K562 (cell line): Measurements from ENCODE around the gene BSPRY. TPM values are rescaled to one million over a fixed set of nuclear protein-coding genes. Genes with fewer than 3 reads are reported as not detected.

Experiments
- ATAC-seq: fragments of 200-7000 bp; cut with Tn5 transposase; 3 replicates; pipeline ENCODE4 v1.9.1; 2020; ENCODE audit warnings: moderate library complexity
- BruUV-seq: library from RNA; stranded (reverse); fragments of 400-500 nt; replicated peaks from 2 replicates; lab custom pipeline; 2021; lab: Mats Ljungman, UMichigan
- CTCF ChIA-PET: fragments of 300-600 bp; formaldehyde crosslinking; extraction: SDS; loops from one replicate; lab custom pipeline; 2021; ENCODE audit warnings: low intra/inter-chr PET ratio; lab: Yijun Ruan, JAX
- POLR2A ChIA-PET: fragments of 300-600, 350-650 bp; sonication (Branson Sonifier 250); formaldehyde crosslinking; extraction: SDS; loops from one replicate; lab custom pipeline; 2021; ENCODE audit warnings: antibody characterized with exemption, inconsistent platforms; lab: Yijun Ruan, JAX
- DNase-seq, 4 experiments: peaks; one replicate each; pipeline versions ENCODE4 v3.0.0 to v3.0.0-alpha.2; 2011 to 2018; ENCODE audit warnings: low spot score in 3 of 4, mixed read lengths in 3 of 4; ENCODE audit errors: extremely low read depth in 1 of 4
- FAIRE-seq: peaks from 2 replicates; lab custom pipeline; 2011; peaks lifted over from hg19 to GRCh38; lab: Jason Lieb, UNC
- H2AFZ ChIP-seq: 2 replicates; pipeline ENCODE4 v1.6.0; 2011; ENCODE audit warnings: low read depth, low read length, control low read depth, inconsistent platforms
- H3K27ac ChIP-seq: fragments of 200-600 bp; 3 replicates; pipeline ENCODE4 v1.8.0; 2011; ENCODE audit warnings: low read depth, mild to moderate bottlenecking, control low read depth, inconsistent platforms, low read length, moderate library complexity, mixed read lengths; ENCODE audit errors: extremely low read depth
- H3K27me3 ChIP-seq, 2 experiments: fragments of 300-600 bp in 1 of 2; 2 replicates in 1 of 2; 3 replicates in 1 of 2; pipeline versions ENCODE4 v1.6.0 to v1.8.0; 2011; ENCODE audit warnings: inconsistent platforms in 2 of 2, low read length in 2 of 2, mild to moderate bottlenecking in 1 of 2, mixed read lengths in 1 of 2, moderate library complexity in 1 of 2; ENCODE audit not compliant: control insufficient read depth in 2 of 2, insufficient read depth in 2 of 2
- H3K36me3 ChIP-seq: fragments of 300-600 bp; 3 replicates; pipeline ENCODE4 v1.8.0; 2011; ENCODE audit warnings: mild to moderate bottlenecking, low read length, inconsistent platforms; ENCODE audit not compliant: control insufficient read depth, insufficient read depth
- H3K4me1 ChIP-seq, 2 experiments: fragments of 200-600 bp in 1 of 2; replicated peaks in 1 of 2; 2 replicates in 1 of 2; 3 replicates in 1 of 2; pipeline versions ENCODE4 v1.5.1 to v1.8.0; 2011; ENCODE audit warnings: inconsistent platforms in 2 of 2, low read length in 2 of 2, mild to moderate bottlenecking in 1 of 2, mixed read lengths in 1 of 2, moderate library complexity in 1 of 2; ENCODE audit not compliant: control insufficient read depth in 2 of 2, insufficient read depth in 2 of 2
- H3K4me2 ChIP-seq: 2 replicates; pipeline ENCODE4 v1.6.1; 2011; ENCODE audit warnings: low read length, control low read depth, inconsistent platforms, mixed read lengths; ENCODE audit not compliant: insufficient read depth
- H3K4me3 ChIP-seq: fragments of 200-600 bp; sonication (generic), shearing (Covaris generic); 2 replicates; pipeline ENCODE4 v1.5.1; 2016; ENCODE audit warnings: control low read depth, inconsistent platforms
- H3K79me2 ChIP-seq: fragments of 200-600 bp; 3 replicates; pipeline ENCODE4 v1.8.0; 2011; ENCODE audit warnings: low read length, inconsistent platforms; ENCODE audit not compliant: control insufficient read depth, insufficient read depth
- H3K9ac ChIP-seq, 2 experiments: 2 replicates each; pipeline versions ENCODE4 v1.6.0 to v1.6.1; 2011; ENCODE audit warnings: low read depth in 2 of 2, low read length in 2 of 2, control low read depth in 1 of 2, inconsistent platforms in 1 of 2, mild to moderate bottlenecking in 1 of 2, mixed read lengths in 1 of 2; ENCODE audit not compliant: insufficient read depth in 1 of 2
- H3K9me1 ChIP-seq: one replicate; pipeline ENCODE4 v1.6.0; 2011; ENCODE audit warnings: inconsistent platforms, mild to moderate bottlenecking, low read length, moderate library complexity; ENCODE audit not compliant: control insufficient read depth, insufficient read depth
- H3K9me3 ChIP-seq: replicated peaks from 2 replicates; pipeline ENCODE4 v1.5.1; 2011; ENCODE audit warnings: low read depth, low read length, inconsistent platforms; ENCODE audit not compliant: control insufficient read depth, insufficient read depth
- H4K20me1 ChIP-seq: replicated peaks from 2 replicates; pipeline ENCODE4 v1.6.1; 2011; ENCODE audit warnings: low read length, inconsistent platforms, mixed read lengths; ENCODE audit not compliant: control insufficient read depth, insufficient read depth
- EP400 ChIP-seq: fragments of 450-650 bp; IDR thresholded peaks from 2 replicates; pipeline ENCODE4 v1.6.1; 2017; ENCODE audit warnings: antibody characterized with exemption, mild to moderate bottlenecking, moderate library complexity
- HNRNPLL ChIP-seq: fragments of 200-400 bp; formaldehyde crosslinking; IDR thresholded peaks from 2 replicates; pipeline ENCODE4 v1.6.1; 2017; ENCODE audit warnings: low read length, low read depth, mild to moderate bottlenecking; ENCODE audit not compliant: poor library complexity, severe bottlenecking
- MYNN ChIP-seq, 2 experiments: sonication (generic); formaldehyde crosslinking in 1 of 2; IDR thresholded peaks; 2 replicates each; pipeline versions ENCODE4 v1.5.0 to v1.6.1; 2016 to 2020; ENCODE audit warnings: antibody characterized with exemption in 1 of 2, missing genetic modification reagents in 1 of 2
- TCFL5 ChIP-seq: fragments of 250-450 bp; sonication (Bioruptor Pico); conservative IDR thresholded peaks from 2 replicates; pipeline ENCODE4 v1.6.1; 2021; ENCODE audit warnings: mild to moderate bottlenecking, moderate library complexity, matching md5 sums
- WGBS: fragments of 100-300 bp; shearing (Covaris generic); methylation state at CpG from one replicate; pipeline ENCODE4 v1.1.6; 2016; ENCODE audit warnings: low coverage, mixed read lengths; ENCODE audit not compliant: insufficient coverage; ENCODE audit errors: missing lambda C conversion rate; 5-methylcytosine and 5-hydroxymethylcytosine counted together
- in situ Hi-C: fragments of 300-500 bp; cut with MboI; formaldehyde crosslinking; loops from 4 replicates; pipeline ENCODE4 v1.15.0; 2018; ENCODE audit warnings: inconsistent platforms, mixed read lengths
- intact Hi-C: fragments of 100-400 bp; cut with micrococcal nuclease; formaldehyde crosslinking; loops from 2 replicates; pipeline ENCODE4 v1.14.2; 2022
- polyA plus RNA-seq, 8 experiments: library from polyadenylated mRNA; depleted of rRNA in 4 of 8; stranded (reverse) in 5 of 8; unstranded in 3 of 8; fragments of >200 nt; fragmentation: Nextera tagmentation in 2 of 8; fragmentation: Illumina TruSeq in 1 of 8; extraction: Ambion mirVana in 2 of 8; extraction: Trizol in 1 of 8; gene quantifications; 2 replicates each; pipeline versions ENCODE4 v1.2.1 to v1.2.3, GENCODE V29; 2011 to 2014; ENCODE audit warnings: inconsistent platforms in 1 of 8, missing spikeins in 1 of 8
- total RNA-seq, 7 experiments: library from RNA; depleted of rRNA in 6 of 7; stranded (reverse); fragments of >200 nt in 6 of 7; fragmentation: Illumina TruSeq in 2 of 7; extraction: Trizol in 2 of 7; gene quantifications; 2 replicates each; pipeline versions ENCODE4 v1.2.1 to v1.2.3, GENCODE V29; 2011 to 2021; ENCODE audit warnings: low replicate concordance in 1 of 7
- TF ChIP-seq, protein P1 (sequence below): fragments of 450-650 bp; IDR thresholded peaks from 2 replicates; pipeline ENCODE4 v1.6.1; 2014; ENCODE audit warnings: low read depth, mild to moderate bottlenecking, moderate library complexity, borderline replicate concordance
- TF ChIP-seq, protein P2 (sequence below): sonication (generic); formaldehyde crosslinking; IDR thresholded peaks from 2 replicates; pipeline ENCODE4 v1.8.0; 2022; ENCODE audit warnings: missing genetic modification reagents, mild to moderate bottlenecking, borderline replicate concordance

BSPRY gene
- total and polyA plus RNA-seq, 9 of the 15 experiments (the other 6 are each of a cell fraction or from before 2014, with no cell fraction given), result 0.07 to 0.67 (median 0.18) TPM

DNA sequence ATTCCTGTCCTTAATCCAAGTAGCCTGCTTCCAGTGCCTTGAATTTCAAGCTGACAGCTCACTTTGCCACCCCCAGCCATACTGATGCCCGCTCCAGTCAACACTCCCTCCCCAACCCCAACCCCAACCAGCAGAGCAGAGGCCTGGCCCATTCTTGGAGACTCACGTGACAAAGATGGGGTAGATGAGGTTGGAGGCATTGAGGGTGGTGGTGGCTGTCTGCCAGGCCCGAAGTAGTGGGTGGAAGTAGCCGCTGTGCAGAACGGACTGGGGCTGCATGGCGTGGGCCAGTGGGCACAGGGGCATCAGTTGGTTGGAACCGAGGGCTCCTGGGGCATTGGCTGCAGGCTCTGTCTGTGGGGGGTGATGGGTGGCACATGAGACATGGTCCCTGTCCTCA lies 43.9 kb downstream of the BSPRY start:
- Histone ChIP-seq H3K4me3 (no peak overlapping the region), H3K9me3 (no peaks in the 10 kb centered on the region), H3K4me1 (peaks cover 12 to 25% of the 10 kb centered on the region in 2 experiments; a peak in 4 of 5 replicates), H3K27ac (no peak overlapping the region)
- no peak for DNase-seq
- in situ Hi-C loops, result no loop called here
- no peak for ATAC-seq
- intact Hi-C loops, result no loop called here
- POLR2A ChIA-PET, result no interaction called here
- 81% methylated on average over 6 of the region's 7 CpGs for WGBS
- TF ChIP-seq HNRNPLL (no peak), TCFL5 (CRISPR knock-in tag) (no peak), EP400 (no peak), MYNN (IDR thresholded peaks at IDR 0.05) (no peak), MYNN (CRISPR knock-in tag; IDR thresholded peaks at IDR 0.05) (no peak)
- TF ChIP-seq, protein P1, sequence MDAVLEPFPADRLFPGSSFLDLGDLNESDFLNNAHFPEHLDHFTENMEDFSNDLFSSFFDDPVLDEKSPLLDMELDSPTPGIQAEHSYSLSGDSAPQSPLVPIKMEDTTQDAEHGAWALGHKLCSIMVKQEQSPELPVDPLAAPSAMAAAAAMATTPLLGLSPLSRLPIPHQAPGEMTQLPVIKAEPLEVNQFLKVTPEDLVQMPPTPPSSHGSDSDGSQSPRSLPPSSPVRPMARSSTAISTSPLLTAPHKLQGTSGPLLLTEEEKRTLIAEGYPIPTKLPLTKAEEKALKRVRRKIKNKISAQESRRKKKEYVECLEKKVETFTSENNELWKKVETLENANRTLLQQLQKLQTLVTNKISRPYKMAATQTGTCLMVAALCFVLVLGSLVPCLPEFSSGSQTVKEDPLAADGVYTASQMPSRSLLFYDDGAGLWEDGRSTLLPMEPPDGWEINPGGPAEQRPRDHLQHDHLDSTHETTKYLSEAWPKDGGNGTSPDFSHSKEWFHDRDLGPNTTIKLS, result no peak
- TF ChIP-seq, protein P2, sequence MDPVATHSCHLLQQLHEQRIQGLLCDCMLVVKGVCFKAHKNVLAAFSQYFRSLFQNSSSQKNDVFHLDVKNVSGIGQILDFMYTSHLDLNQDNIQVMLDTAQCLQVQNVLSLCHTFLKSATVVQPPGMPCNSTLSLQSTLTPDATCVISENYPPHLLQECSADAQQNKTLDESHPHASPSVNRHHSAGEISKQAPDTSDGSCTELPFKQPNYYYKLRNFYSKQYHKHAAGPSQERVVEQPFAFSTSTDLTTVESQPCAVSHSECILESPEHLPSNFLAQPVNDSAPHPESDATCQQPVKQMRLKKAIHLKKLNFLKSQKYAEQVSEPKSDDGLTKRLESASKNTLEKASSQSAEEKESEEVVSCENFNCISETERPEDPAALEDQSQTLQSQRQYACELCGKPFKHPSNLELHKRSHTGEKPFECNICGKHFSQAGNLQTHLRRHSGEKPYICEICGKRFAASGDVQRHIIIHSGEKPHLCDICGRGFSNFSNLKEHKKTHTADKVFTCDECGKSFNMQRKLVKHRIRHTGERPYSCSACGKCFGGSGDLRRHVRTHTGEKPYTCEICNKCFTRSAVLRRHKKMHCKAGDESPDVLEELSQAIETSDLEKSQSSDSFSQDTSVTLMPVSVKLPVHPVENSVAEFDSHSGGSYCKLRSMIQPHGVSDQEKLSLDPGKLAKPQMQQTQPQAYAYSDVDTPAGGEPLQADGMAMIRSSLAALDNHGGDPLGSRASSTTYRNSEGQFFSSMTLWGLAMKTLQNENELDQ (CRISPR knock-in tag), result no peak
- TF ChIP-seq, all 486 proteins: peak for 0
- Histone ChIP-seq H3K4me2 (no peak overlapping the region), H3K9me1 (no peaks in the 10 kb centered on the region), H3K9ac (peak overlapping the region in 1 of 2 experiments; percentile 52; a peak in 2 of 4 replicates), H4K20me1 (0 out of 2 replicates have a peak, but pooled peaks cover 3% of the 10 kb centered on the region), H3K27me3 (no peaks in the 10 kb centered on the region), H3K79me2 (no peaks in the 10 kb centered on the region), H2AFZ (no peak overlapping the region), H3K36me3 (peaks cover 25% of the 10 kb centered on the region; the same call in 2 of the 3 replicates)
- CTCF ChIA-PET, result no interaction called here
- FAIRE-seq, result no peak
- BruUV-seq, result no TSS peak
